Measurements from ENCODE around the gene KCNJ16. TPM values are rescaled to one million over a fixed set of nuclear protein-coding genes. Genes with fewer than 3 reads are reported as not detected.

KCNJ16 gene
- total and polyA plus RNA-seq, 9 of the 15 experiments (the other 6 are each of a cell fraction or from before 2014, with no cell fraction given): 0.01 to 0.75 (median 0.07) TPM; not detected in 4

DNA sequence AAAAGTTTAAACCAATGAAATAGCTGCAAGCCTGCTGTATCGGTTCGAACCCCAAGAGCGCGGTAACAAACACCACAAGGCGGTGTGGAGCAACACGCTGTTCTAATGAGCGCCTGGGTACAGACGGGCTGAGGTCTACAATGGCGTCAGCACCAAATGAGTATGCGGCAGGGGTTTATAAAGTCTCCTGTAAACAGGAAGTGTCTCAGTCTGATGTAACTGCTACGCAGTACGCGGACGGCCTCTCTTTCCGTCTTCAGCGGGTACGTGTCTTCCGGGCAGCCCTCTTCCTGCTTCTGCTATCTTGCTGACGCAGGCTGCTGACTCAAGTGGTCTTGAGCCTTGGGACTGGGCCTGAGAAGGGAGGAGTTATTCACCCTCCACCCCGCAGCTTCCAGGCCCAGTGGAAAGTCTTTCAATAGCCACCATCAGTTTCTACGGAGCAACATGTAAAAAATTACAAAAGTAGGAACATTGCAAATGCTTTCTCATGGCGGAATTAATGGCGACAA, 53.8 kb downstream of the KCNJ16 start (continued):
- TF ChIP-seq, protein P1, sequence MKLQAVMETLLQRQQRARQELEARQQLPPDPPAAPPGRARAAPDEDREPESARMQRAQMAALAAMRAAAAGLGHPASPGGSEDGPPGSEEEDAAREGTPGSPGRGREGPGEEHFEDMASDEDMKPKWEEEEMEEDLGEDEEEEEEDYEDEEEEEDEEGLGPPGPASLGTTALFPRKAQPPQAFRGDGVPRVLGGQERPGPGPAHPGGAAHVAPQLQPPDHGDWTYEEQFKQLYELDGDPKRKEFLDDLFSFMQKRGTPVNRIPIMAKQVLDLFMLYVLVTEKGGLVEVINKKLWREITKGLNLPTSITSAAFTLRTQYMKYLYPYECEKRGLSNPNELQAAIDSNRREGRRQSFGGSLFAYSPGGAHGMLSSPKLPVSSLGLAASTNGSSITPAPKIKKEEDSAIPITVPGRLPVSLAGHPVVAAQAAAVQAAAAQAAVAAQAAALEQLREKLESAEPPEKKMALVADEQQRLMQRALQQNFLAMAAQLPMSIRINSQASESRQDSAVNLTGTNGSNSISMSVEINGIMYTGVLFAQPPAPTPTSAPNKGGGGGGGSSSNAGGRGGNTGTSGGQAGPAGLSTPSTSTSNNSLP (IDR thresholded peaks at IDR 0.05; ENCODE audit: borderline replicate concordance, low read depth, low read length): no peak; the same call in 1 of the 2 replicates
- TF ChIP-seq TFAM (CRISPR knock-in tag; conservative IDR thresholded peaks at IDR 0.05) (no peak), MTA1 (IDR thresholded peaks at IDR 0.05; ENCODE audit: borderline replicate concordance) (no peak; the same call in 1 of the 2 replicates), ZNF780A (CRISPR knock-in tag; IDR thresholded peaks at IDR 0.05) (no peak), PRPF4 (IDR thresholded peaks at IDR 0.05; ENCODE audit: insufficient read depth, low read depth, low read length, poor library complexity, severe bottlenecking) (no peak), CXXC5 (CRISPR knock-in tag; IDR thresholded peaks at IDR 0.05) (peak; percentile 90), FOXP1 (CRISPR knock-in tag; IDR thresholded peaks at IDR 0.05) (peak; percentile 53), GTF2E2 (tag; IDR thresholded peaks at IDR 0.05) (peak; percentile 73), JUND (IDR thresholded peaks at IDR 0.05; ENCODE audit: borderline replicate concordance, low read depth, low read length) (peak; percentile 80), JUND (tag; IDR thresholded peaks at IDR 0.05; ENCODE audit: borderline replicate concordance, low read depth, low read length) (peak; percentile 63; the same call in 1 of the 3 replicates), POLR2AphosphoS2 (IDR thresholded peaks at IDR 0.05; ENCODE audit: low read length) (no peak), RBM25 (IDR thresholded peaks at IDR 0.05; ENCODE audit: low read depth, low read length, severe bottlenecking) (no peak), MIER1 (IDR thresholded peaks at IDR 0.05; ENCODE audit: low read depth) (no peak), NR4A1 (CRISPR knock-in tag; IDR thresholded peaks at IDR 0.05) (no peak), NR4A1 (tag; IDR thresholded peaks at IDR 0.05) (no peak), ZNF445 (CRISPR knock-in tag; IDR thresholded peaks at IDR 0.05; ENCODE audit: low read depth) (no peak), E2F3 (CRISPR knock-in tag; IDR thresholded peaks at IDR 0.05) (no peak), FUS (optimal IDR thresholded peaks at IDR 0.05; ENCODE audit: low read depth, low read length) (no peak), SMAD4 (CRISPR knock-in tag; conservative IDR thresholded peaks at IDR 0.05) (peak; percentile 76), ZNF77 (CRISPR knock-in tag; IDR thresholded peaks at IDR 0.05) (no peak)
- TF ChIP-seq, protein P2, sequence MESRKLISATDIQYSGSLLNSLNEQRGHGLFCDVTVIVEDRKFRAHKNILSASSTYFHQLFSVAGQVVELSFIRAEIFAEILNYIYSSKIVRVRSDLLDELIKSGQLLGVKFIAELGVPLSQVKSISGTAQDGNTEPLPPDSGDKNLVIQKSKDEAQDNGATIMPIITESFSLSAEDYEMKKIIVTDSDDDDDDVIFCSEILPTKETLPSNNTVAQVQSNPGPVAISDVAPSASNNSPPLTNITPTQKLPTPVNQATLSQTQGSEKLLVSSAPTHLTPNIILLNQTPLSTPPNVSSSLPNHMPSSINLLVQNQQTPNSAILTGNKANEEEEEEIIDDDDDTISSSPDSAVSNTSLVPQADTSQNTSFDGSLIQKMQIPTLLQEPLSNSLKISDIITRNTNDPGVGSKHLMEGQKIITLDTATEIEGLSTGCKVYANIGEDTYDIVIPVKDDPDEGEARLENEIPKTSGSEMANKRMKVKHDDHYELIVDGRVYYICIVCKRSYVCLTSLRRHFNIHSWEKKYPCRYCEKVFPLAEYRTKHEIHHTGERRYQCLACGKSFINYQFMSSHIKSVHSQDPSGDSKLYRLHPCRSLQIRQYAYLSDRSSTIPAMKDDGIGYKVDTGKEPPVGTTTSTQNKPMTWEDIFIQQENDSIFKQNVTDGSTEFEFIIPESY (CRISPR knock-in tag; IDR thresholded peaks at IDR 0.05): no peak
- TF ChIP-seq, protein P3, sequence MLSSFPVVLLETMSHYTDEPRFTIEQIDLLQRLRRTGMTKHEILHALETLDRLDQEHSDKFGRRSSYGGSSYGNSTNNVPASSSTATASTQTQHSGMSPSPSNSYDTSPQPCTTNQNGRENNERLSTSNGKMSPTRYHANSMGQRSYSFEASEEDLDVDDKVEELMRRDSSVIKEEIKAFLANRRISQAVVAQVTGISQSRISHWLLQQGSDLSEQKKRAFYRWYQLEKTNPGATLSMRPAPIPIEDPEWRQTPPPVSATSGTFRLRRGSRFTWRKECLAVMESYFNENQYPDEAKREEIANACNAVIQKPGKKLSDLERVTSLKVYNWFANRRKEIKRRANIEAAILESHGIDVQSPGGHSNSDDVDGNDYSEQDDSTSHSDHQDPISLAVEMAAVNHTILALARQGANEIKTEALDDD (IDR thresholded peaks at IDR 0.05): no peak
- TF ChIP-seq, protein P4, sequence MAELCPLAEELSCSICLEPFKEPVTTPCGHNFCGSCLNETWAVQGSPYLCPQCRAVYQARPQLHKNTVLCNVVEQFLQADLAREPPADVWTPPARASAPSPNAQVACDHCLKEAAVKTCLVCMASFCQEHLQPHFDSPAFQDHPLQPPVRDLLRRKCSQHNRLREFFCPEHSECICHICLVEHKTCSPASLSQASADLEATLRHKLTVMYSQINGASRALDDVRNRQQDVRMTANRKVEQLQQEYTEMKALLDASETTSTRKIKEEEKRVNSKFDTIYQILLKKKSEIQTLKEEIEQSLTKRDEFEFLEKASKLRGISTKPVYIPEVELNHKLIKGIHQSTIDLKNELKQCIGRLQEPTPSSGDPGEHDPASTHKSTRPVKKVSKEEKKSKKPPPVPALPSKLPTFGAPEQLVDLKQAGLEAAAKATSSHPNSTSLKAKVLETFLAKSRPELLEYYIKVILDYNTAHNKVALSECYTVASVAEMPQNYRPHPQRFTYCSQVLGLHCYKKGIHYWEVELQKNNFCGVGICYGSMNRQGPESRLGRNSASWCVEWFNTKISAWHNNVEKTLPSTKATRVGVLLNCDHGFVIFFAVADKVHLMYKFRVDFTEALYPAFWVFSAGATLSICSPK (IDR thresholded peaks at IDR 0.05; ENCODE audit: borderline replicate concordance): no peak
